IPS-15b (cell line): ENCODE data around the gene EXOC4.

Source experiments
- H3K27me3 ChIP-seq: one replicate; pipeline ENCODE4 v1.6.1; 2013; ENCODE audit warnings: low read length; ENCODE audit not compliant: control insufficient read depth, insufficient read depth
- H3K36me3 ChIP-seq: one replicate; pipeline ENCODE4 v1.6.1; 2013; ENCODE audit warnings: low read length; ENCODE audit not compliant: control insufficient read depth, insufficient read depth
- H3K4me1 ChIP-seq: one replicate; pipeline ENCODE4 v1.6.1; 2013; ENCODE audit warnings: mild to moderate bottlenecking, low read length; ENCODE audit not compliant: control insufficient read depth, insufficient read depth
- H3K4me3 ChIP-seq: one replicate; pipeline ENCODE4 v1.5.1; 2013; ENCODE audit warnings: low read depth, low read length
- H3K9ac ChIP-seq: one replicate; pipeline ENCODE4 v1.6.1; 2013; ENCODE audit warnings: low read depth, mild to moderate bottlenecking, low read length
- H3K9me3 ChIP-seq: one replicate; pipeline ENCODE4 v1.6.1; 2013; ENCODE audit warnings: mild to moderate bottlenecking, low read length; ENCODE audit not compliant: control insufficient read depth, insufficient read depth

Gene EXOC4

GRCh38 chr7:133691727-133692610, 439.1 kb downstream of the EXOC4 start:
- Histone ChIP-seq H3K9ac (no peak overlapping the region), H3K9me3 (no peaks in the 10 kb centered on the region), H3K4me1 (peaks cover 3% of the 10 kb centered on the region), H3K27me3 (no peaks in the 10 kb centered on the region), H3K4me3 (no peak overlapping the region), H3K36me3 (no peaks in the 10 kb centered on the region)

- Histone ChIP-seq H3K27me3 (no peaks in the 10 kb centered on the region), H3K9me3 (no peaks in the 10 kb centered on the region), H3K4me3 (no peak overlapping the region), H3K4me1 (peaks cover 2% of the 10 kb centered on the region), H3K36me3 (no peaks in the 10 kb centered on the region), H3K9ac (no peak overlapping the region)
Measured at GRCh38 chr7:133693281-133693680, 440.4 kb downstream of the EXOC4 start.

- Histone ChIP-seq H3K9ac (no peak overlapping the region), H3K4me1 (peaks cover 2% of the 10 kb centered on the region), H3K4me3 (no peak overlapping the region), H3K36me3 (no peaks in the 10 kb centered on the region), H3K9me3 (no peaks in the 10 kb centered on the region), H3K27me3 (no peaks in the 10 kb centered on the region)
Measured at GRCh38 chr7:133696056-133696455, 443.2 kb downstream of the EXOC4 start.

GRCh38 chr7:133697585-133697984, 444.7 kb downstream of the EXOC4 start:
- Histone ChIP-seq H3K4me3 (no peak overlapping the region), H3K36me3 (no peaks in the 10 kb centered on the region), H3K9ac (no peak overlapping the region), H3K27me3 (no peaks in the 10 kb centered on the region), H3K9me3 (no peaks in the 10 kb centered on the region), H3K4me1 (peaks cover 2% of the 10 kb centered on the region)

- no peaks in the 10 kb centered on the region for H3K27me3 ChIP-seq
- H3K36me3 ChIP-seq, result no peaks in the 10 kb centered on the region
- no peak overlapping the region for H3K4me3 ChIP-seq
- no peaks in the 10 kb centered on the region for H3K9me3 ChIP-seq
- H3K4me1 ChIP-seq, result peaks cover 2% of the 10 kb centered on the region
- no peak overlapping the region for H3K9ac ChIP-seq
Measured at GRCh38 chr7:133698127-133698526, 445.2 kb downstream of the EXOC4 start.

DNA sequence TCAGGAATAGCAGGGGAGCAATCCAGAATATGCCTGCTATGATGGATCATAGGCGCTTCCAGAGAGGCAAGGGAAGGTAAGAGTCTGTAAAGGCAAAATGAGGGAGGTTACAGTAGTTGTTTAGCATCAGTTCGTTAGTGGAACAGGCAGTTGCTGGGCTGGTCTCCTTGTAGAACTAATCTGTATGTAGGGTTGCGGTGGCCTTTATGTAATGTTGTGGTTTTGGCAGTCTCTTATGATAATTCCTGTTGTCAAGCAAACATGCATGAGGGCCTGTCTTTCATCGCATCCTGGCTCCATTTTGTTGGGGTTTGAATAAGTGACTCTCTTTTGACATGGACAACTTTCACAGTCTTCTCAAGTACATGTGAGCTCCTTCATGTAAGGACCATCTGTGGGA, 446.5 kb downstream of the EXOC4 start:
- no peaks in the 10 kb centered on the region for H3K27me3 ChIP-seq
- no peak overlapping the region for H3K9ac ChIP-seq
- H3K9me3 ChIP-seq, result no peaks in the 10 kb centered on the region
- no peak overlapping the region for H3K4me3 ChIP-seq
- peaks cover 2% of the 10 kb centered on the region for H3K4me1 ChIP-seq
- no peaks in the 10 kb centered on the region for H3K36me3 ChIP-seq

GRCh38 chr7:133702078-133702477, 449.2 kb downstream of the EXOC4 start:
- Histone ChIP-seq H3K9ac (no peak overlapping the region), H3K9me3 (no peaks in the 10 kb centered on the region), H3K36me3 (no peaks in the 10 kb centered on the region), H3K4me3 (no peak overlapping the region), H3K27me3 (no peaks in the 10 kb centered on the region), H3K4me1 (peaks cover 2% of the 10 kb centered on the region)

GRCh38 chr7:133702960-133703359, 450.1 kb downstream of the EXOC4 start:
- Histone ChIP-seq H3K27me3 (no peaks in the 10 kb centered on the region), H3K9ac (no peak overlapping the region), H3K4me3 (no peak overlapping the region), H3K9me3 (no peaks in the 10 kb centered on the region), H3K36me3 (no peaks in the 10 kb centered on the region), H3K4me1 (no peaks in the 10 kb centered on the region)

- no peaks in the 10 kb centered on the region for H3K36me3 ChIP-seq
- H3K27me3 ChIP-seq, result no peaks in the 10 kb centered on the region
- no peak overlapping the region for H3K4me3 ChIP-seq
- H3K9me3 ChIP-seq, result no peaks in the 10 kb centered on the region
- no peak overlapping the region for H3K9ac ChIP-seq
- no peaks in the 10 kb centered on the region for H3K4me1 ChIP-seq
Measured at GRCh38 chr7:133703547-133703946, 450.7 kb downstream of the EXOC4 start.

- H3K36me3 ChIP-seq, result no peaks in the 10 kb centered on the region
- no peaks in the 10 kb centered on the region for H3K9me3 ChIP-seq
Measured at GRCh38 chr7:133704453-133704852, 451.6 kb downstream of the EXOC4 start.

DNA sequence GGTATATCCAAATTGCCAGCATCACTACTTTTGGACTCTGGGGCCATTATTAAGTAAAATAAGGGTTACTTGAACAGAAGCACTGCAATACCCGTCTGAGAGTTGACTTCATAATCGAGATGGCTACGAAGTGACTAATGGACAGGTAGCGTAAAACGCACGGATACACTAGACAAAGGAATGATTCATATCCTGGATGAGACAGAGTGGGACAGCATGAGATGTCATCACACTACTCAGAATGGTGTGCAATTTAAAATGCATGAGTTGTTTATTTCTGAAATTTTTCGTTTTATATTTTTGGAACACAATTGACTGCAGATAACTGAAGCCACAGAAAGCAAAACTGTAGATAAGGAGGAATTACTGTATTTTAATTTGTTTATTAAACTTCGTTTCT, 452.7 kb downstream of the EXOC4 start:
- Histone ChIP-seq H3K27me3 (no peaks in the 10 kb centered on the region), H3K36me3 (no peaks in the 10 kb centered on the region), H3K9ac (no peak overlapping the region), H3K4me3 (no peak overlapping the region), H3K4me1 (no peaks in the 10 kb centered on the region), H3K9me3 (no peaks in the 10 kb centered on the region)

More at GRCh38 chr7:133704453-133704852, 451.6 kb downstream of the EXOC4 start:
- no peaks in the 10 kb centered on the region for H3K27me3 ChIP-seq
- H3K4me1 ChIP-seq, result no peaks in the 10 kb centered on the region
- no peak overlapping the region for H3K9ac ChIP-seq
- H3K4me3 ChIP-seq, result no peak overlapping the region

GRCh38 chr7:133706016-133706415, 453.1 kb downstream of the EXOC4 start:
- Histone ChIP-seq H3K36me3 (no peaks in the 10 kb centered on the region), H3K9me3 (no peaks in the 10 kb centered on the region), H3K4me3 (no peak overlapping the region), H3K27me3 (no peaks in the 10 kb centered on the region), H3K9ac (no peak overlapping the region), H3K4me1 (no peaks in the 10 kb centered on the region)
